Aortic smooth muscle cell (primary cell): ENCODE measurements around the gene HJV. TPM values are rescaled to one million over a fixed set of nuclear protein-coding genes. Genes with fewer than 3 reads are reported as not detected.

Experiments
- total RNA-seq: library from RNA; depleted of rRNA; stranded (reverse); fragments of >200 nt; gene quantifications from 2 replicates; pipeline ENCODE4 v1.2.3, GENCODE V29; 2014

Gene HJV
- 0.06 TPM in 1 of 2 replicates, not detected in the other for total RNA-seq

GRCh38 chr1:146021622-146022402 lies at the start of gene HJV:
Gene HJV, minus strand, starts transcription at chr1:146021735. Its CDS starts 1,504 bp downstream, at chr1:146020231.

GRCh38 chr1:145996433-145997015 lies 25.0 kb downstream of the HJV start, which contains the start of gene TXNIP:
Gene TXNIP, minus strand, starts transcription at chr1:145996579. Its CDS starts 313 bp downstream, at chr1:145996266.

Other genes with a start within 250 kb of the HJV start
- gene RNF115, start 197.6 kb downstream of the HJV start, total RNA-seq, result 11.9 and 17.2 TPM in 2 replicates
- gene POLR3C, start 197.5 kb downstream of the HJV start, total RNA-seq, result 30.8 and 32.3 TPM in 2 replicates
- gene NUDT17, start 176.1 kb downstream of the HJV start, total RNA-seq, result 3.7 and 4.1 TPM in 2 replicates
- gene PIAS3, start 162.7 kb downstream of the HJV start, total RNA-seq, result 8.1 and 14.1 TPM in 2 replicates
- gene ANKRD35, start 135.9 kb downstream of the HJV start, total RNA-seq, result 8.5 and 11.2 TPM in 2 replicates
- gene ITGA10, start 111.7 kb downstream of the HJV start, total RNA-seq, result 36.7 and 59.4 TPM in 2 replicates
- 31.0 and 31.4 TPM in 2 replicates for gene PEX11B, start 103.0 kb downstream of the HJV start, total RNA-seq
- gene RBM8A, start 94.3 kb downstream of the HJV start, total RNA-seq, result 116 and 118 TPM in 2 replicates
- gene LIX1L, start 63.7 kb downstream of the HJV start, total RNA-seq, result 16.9 and 21.9 TPM in 2 replicates
- gene ANKRD34A, start 57.2 kb downstream of the HJV start, total RNA-seq, result 0.40 and 0.62 TPM in 2 replicates
- gene POLR3GL, start 57.0 kb downstream of the HJV start, total RNA-seq, result 26.4 and 27.6 TPM in 2 replicates
- 21.0 and 51.5 TPM in 2 replicates for gene TXNIP, start 25.2 kb downstream of the HJV start, total RNA-seq
- 4.4 TPM in 2 replicates for gene NBPF10, start 123.1 kb upstream of the HJV start, total RNA-seq
- gene NOTCH2NLA, start 207.3 kb upstream of the HJV start, total RNA-seq, result 91.1 and 99.3 TPM in 2 replicates